ENCODE measurements around the gene FAM187B. TPM values are rescaled to one million over a fixed set of nuclear protein-coding genes. Genes with fewer than 3 reads are reported as not detected.

FAM187B gene
- total RNA-seq, 1 donor from 2014 or later, result not detected

GRCh38 chr19:35178701-35179100 is 49.8 kb downstream of the FAM187B start:
- DNase-seq (ENCODE audit: low read depth) (no peak), FAIRE-seq (no peak)
- no peak for TF ChIP-seq CTCF (IDR thresholded peaks at IDR 0.05; ENCODE audit: insufficient read depth, low read length, severe bottlenecking)
- H3K27me3 ChIP-seq (ENCODE audit: control insufficient read depth, insufficient read depth, low read length), result no peaks in the 10 kb centered on the region
- no peak overlapping the region for H3K4me3 ChIP-seq (ENCODE audit: low read depth, low read length)
- H3K36me3 ChIP-seq (ENCODE audit: control insufficient read depth, insufficient read depth, low read length), result no peaks in the 10 kb centered on the region

- TF ChIP-seq CTCF (IDR thresholded peaks at IDR 0.05; ENCODE audit: insufficient read depth, low read length, severe bottlenecking), result no peak
- FAIRE-seq (no peak), DNase-seq (ENCODE audit: low read depth) (no peak)
- no peaks in the 10 kb centered on the region for H3K27me3 ChIP-seq (ENCODE audit: control insufficient read depth, insufficient read depth, low read length)
- no peak overlapping the region for H3K4me3 ChIP-seq (ENCODE audit: low read depth, low read length)
- no peaks in the 10 kb centered on the region for H3K36me3 ChIP-seq (ENCODE audit: control insufficient read depth, insufficient read depth, low read length)
Measured at GRCh38 chr19:35177377-35178274, 50.9 kb downstream of the FAM187B start.

- H3K4me3 ChIP-seq (ENCODE audit: low read depth, low read length), result no peak overlapping the region
Measured at GRCh38 chr19:35176181-35176570, 52.4 kb downstream of the FAM187B start.

More at GRCh38 chr19:35176181-35176570, 52.4 kb downstream of the FAM187B start:
- Histone ChIP-seq H3K36me3 (ENCODE audit: control insufficient read depth, insufficient read depth, low read length) (no peaks in the 10 kb centered on the region), H3K27me3 (ENCODE audit: control insufficient read depth, insufficient read depth, low read length) (no peaks in the 10 kb centered on the region)
- DNase-seq (ENCODE audit: low read depth), result no peak
- FAIRE-seq, result no peak
- TF ChIP-seq CTCF (IDR thresholded peaks at IDR 0.05; ENCODE audit: insufficient read depth, low read length, severe bottlenecking), result no peak

Other genes with a start within 250 kb of the FAM187B start
- gene GRAMD1A, start 228.4 kb downstream of the FAM187B start, total RNA-seq, result 6.3 and 7.9 TPM in 2 replicates
- gene SCN1B, start 198.3 kb downstream of the FAM187B start, total RNA-seq, result 0.13 and 0.26 TPM in 2 replicates
- gene HPN, start 187.0 kb downstream of the FAM187B start, total RNA-seq, result not detected in 2 replicates
- 309 and 548 TPM in 2 replicates for gene FXYD3, start 112.9 kb downstream of the FAM187B start, total RNA-seq
- not detected in 2 replicates for gene LGI4, start 93.7 kb downstream of the FAM187B start, total RNA-seq
- not detected in 2 replicates for gene FXYD1, start 89.9 kb downstream of the FAM187B start, total RNA-seq
- not detected in 2 replicates for gene FXYD7, start 85.5 kb downstream of the FAM187B start, total RNA-seq
- 11.3 and 12.4 TPM in 2 replicates for gene FXYD5, start 74.0 kb downstream of the FAM187B start, total RNA-seq
- gene LSR, start 20.3 kb upstream of the FAM187B start, total RNA-seq, result 11.3 and 27.0 TPM in 2 replicates
- gene USF2, start 40.2 kb upstream of the FAM187B start, total RNA-seq, result 60.8 and 67.3 TPM in 2 replicates
- gene HAMP, start 53.8 kb upstream of the FAM187B start, total RNA-seq, result not detected in 2 replicates
- not detected in 2 replicates for gene MAG, start 63.4 kb upstream of the FAM187B start, total RNA-seq
- gene CD22, start 100.4 kb upstream of the FAM187B start, total RNA-seq, result 0.53 TPM in 1 of 2 replicates, not detected in the other
- not detected in 2 replicates for gene FFAR1, start 119.2 kb upstream of the FAM187B start, total RNA-seq
- gene FFAR3, start 129.7 kb upstream of the FAM187B start, total RNA-seq, result not detected in 2 replicates
- gene GPR42, start 142.3 kb upstream of the FAM187B start, total RNA-seq, result not detected in 2 replicates
- gene FFAR2, start 219.5 kb upstream of the FAM187B start, total RNA-seq, result not detected in 2 replicates

Measured in bronchial epithelial cell (primary cell).